Smooth muscle cell (in vitro differentiated cells): Measurements from ENCODE around the gene MALT1. TPM values are rescaled to one million over a fixed set of nuclear protein-coding genes. Genes with fewer than 3 reads are reported as not detected.

Experiments
- DNase-seq: peaks from one replicate; lab custom pipeline; 2025; ENCODE audit not compliant: unreplicated experiment; lab: John Stamatoyannopoulos, UW
- H2AFZ ChIP-seq: fragments of 200-600 bp; sonication (generic); 2 replicates; pipeline ENCODE4 v1.6.0; 2016; ENCODE audit warnings: antibody characterized with exemption, low read depth, mild to moderate bottlenecking
- H3F3A ChIP-seq: fragments of 200-600 bp; sonication (generic); 2 replicates; pipeline ENCODE4 v1.6.0; 2017; ENCODE audit warnings: antibody characterized with exemption, low read depth
- H3K27ac ChIP-seq: fragments of 200-600 bp; sonication (generic); 2 replicates; pipeline ENCODE4 v1.5.1; 2016; ENCODE audit warnings: low read depth, mild to moderate bottlenecking
- H3K27me3 ChIP-seq: fragments of 200-600 bp; sonication (generic); 2 replicates; pipeline ENCODE4 v1.6.1; 2016; ENCODE audit warnings: low read depth, mild to moderate bottlenecking
- H3K36me3 ChIP-seq: fragments of 200-600 bp; sonication (generic); 2 replicates; pipeline ENCODE4 v1.5.1; 2016; ENCODE audit warnings: low read depth
- H3K4me1 ChIP-seq: fragments of 200-600 bp; sonication (generic); 2 replicates; pipeline ENCODE4 v1.5.1; 2016; ENCODE audit warnings: low read depth
- H3K4me2 ChIP-seq: fragments of 200-600 bp; sonication (generic); 2 replicates; pipeline ENCODE4 v1.6.0; 2016; ENCODE audit warnings: mild to moderate bottlenecking
- H3K4me3 ChIP-seq: fragments of 200-600 bp; sonication (generic); 2 replicates; pipeline ENCODE4 v1.5.1; 2016; ENCODE audit warnings: mild to moderate bottlenecking
- H3K79me2 ChIP-seq: fragments of 200-600 bp; sonication (generic); 2 replicates; pipeline ENCODE4 v1.6.0; 2016; ENCODE audit warnings: low read depth, mild to moderate bottlenecking
- H3K9ac ChIP-seq: fragments of 200-600 bp; sonication (generic); 2 replicates; pipeline ENCODE4 v1.6.0; 2016; ENCODE audit warnings: low read depth
- H3K9me3 ChIP-seq: fragments of 200-600 bp; sonication (generic); replicated peaks from 2 replicates; pipeline ENCODE4 v1.5.1; 2016; ENCODE audit warnings: low read depth
- H4K20me1 ChIP-seq: fragments of 200-600 bp; sonication (generic); 2 replicates; pipeline ENCODE4 v1.6.0; 2016; ENCODE audit warnings: low read depth
- CTCF ChIP-seq: fragments of 200-600 bp; sonication (generic); IDR thresholded peaks from 2 replicates; pipeline ENCODE4 v1.5.1; 2017; ENCODE audit warnings: borderline replicate concordance, mild to moderate bottlenecking, antibody characterized with exemption; ENCODE audit not compliant: insufficient read depth, poor library complexity, severe bottlenecking
- WGBS: methylation state at CpG from one replicate; pipeline ENCODE4 v1.1.7; 2016; ENCODE audit warnings: low lambda C conversion rate; 5-methylcytosine and 5-hydroxymethylcytosine counted together
- polyA plus RNA-seq: library from polyadenylated mRNA; unstranded; fragments of >200 nt; fragmentation: Nextera tagmentation; extraction: Ambion mirVana; gene quantifications from 2 replicates; pipeline ENCODE4 v1.2.1, GENCODE V29; 2016
- total RNA-seq: library from RNA; depleted of rRNA; stranded (reverse); fragments of >200 nt; gene quantifications from 2 replicates; pipeline ENCODE4 v1.2.3, GENCODE V29; 2014

MALT1 gene
- total and polyA plus RNA-seq, 2 experiments from 2014 or later = 12.4 to 42.2 TPM

GRCh38 chr18:58777471-58777870, 106.2 kb downstream of the MALT1 start:
- H3K27me3 ChIP-seq = no peaks in the 10 kb centered on the region
- no peak for TF ChIP-seq CTCF
- no peaks in the 10 kb centered on the region for H3K79me2 ChIP-seq
- H3K9ac ChIP-seq = no peak overlapping the region
- no peak overlapping the region for H3K27ac ChIP-seq
- H2AFZ ChIP-seq = no peak overlapping the region
- no peaks in the 10 kb centered on the region for H3K4me1 ChIP-seq
- no peak overlapping the region for H3K4me3 ChIP-seq
- no peaks in the 10 kb centered on the region for H3K9me3 ChIP-seq
- H3K4me2 ChIP-seq = no peak overlapping the region
- peaks cover 13% of the 10 kb centered on the region for H3F3A ChIP-seq
- no peaks in the 10 kb centered on the region for H3K36me3 ChIP-seq
- H4K20me1 ChIP-seq = no peaks in the 10 kb centered on the region
- WGBS = 88% methylated on average over 4 of the region's 4 CpGs
- DNase-seq = no peak

GRCh38 chr18:58779529-58779928, 108.3 kb downstream of the MALT1 start:
- no peak overlapping the region for H3K27ac ChIP-seq
- H3K4me1 ChIP-seq = peaks cover 3% of the 10 kb centered on the region
- H3K4me2 ChIP-seq = no peak overlapping the region
- no peaks in the 10 kb centered on the region for H3K27me3 ChIP-seq
- peaks cover 11% of the 10 kb centered on the region for H3F3A ChIP-seq
- 72% methylated on average over 6 of the region's 6 CpGs for WGBS
- H4K20me1 ChIP-seq = no peaks in the 10 kb centered on the region
- no peaks in the 10 kb centered on the region for H3K36me3 ChIP-seq
- H3K9me3 ChIP-seq = no peaks in the 10 kb centered on the region
- H3K9ac ChIP-seq = no peak overlapping the region
- no peak overlapping the region for H2AFZ ChIP-seq
- no peak for DNase-seq
- H3K79me2 ChIP-seq = no peaks in the 10 kb centered on the region
- TF ChIP-seq CTCF = no peak
- no peak overlapping the region for H3K4me3 ChIP-seq

- Histone ChIP-seq H3K36me3 (no peaks in the 10 kb centered on the region), H3K79me2 (no peaks in the 10 kb centered on the region), H2AFZ (no peak overlapping the region), H3K9me3 (no peaks in the 10 kb centered on the region), H3K9ac (no peak overlapping the region), H3K4me1 (peaks cover 8% of the 10 kb centered on the region), H3F3A (peaks cover 8% of the 10 kb centered on the region), H3K4me2 (no peak overlapping the region), H3K27ac (no peak overlapping the region), H3K4me3 (no peak overlapping the region), H3K27me3 (no peaks in the 10 kb centered on the region), H4K20me1 (no peaks in the 10 kb centered on the region)
- no peak for TF ChIP-seq CTCF
- WGBS = 96% methylated on average over 10 of the region's 10 CpGs
- DNase-seq = no peak
These were observed 108.8 kb downstream of the MALT1 start for GRCh38 chr18:58780045-58780444.

- Histone ChIP-seq H3K4me1 (peaks cover 17% of the 10 kb centered on the region), H3K9me3 (no peaks in the 10 kb centered on the region), H3K79me2 (no peaks in the 10 kb centered on the region), H3K27ac (no peak overlapping the region), H3F3A (peaks cover 16% of the 10 kb centered on the region), H3K36me3 (no peaks in the 10 kb centered on the region), H3K4me2 (no peak overlapping the region), H3K9ac (no peak overlapping the region), H3K27me3 (no peaks in the 10 kb centered on the region), H3K4me3 (no peak overlapping the region), H4K20me1 (no peaks in the 10 kb centered on the region), H2AFZ (no peak overlapping the region)
- peak; percentile 19 for DNase-seq
- 26% methylated on average over 9 of the region's 10 CpGs for WGBS
- TF ChIP-seq CTCF = peak; percentile 93
These were observed 110.4 kb downstream of the MALT1 start for GRCh38 chr18:58781627-58782194.
